GM12891 (cell line): ENCODE data around the gene ZAP70.

Experiments used
- PAX5 ChIP-seq: IDR thresholded peaks from 2 replicates; pipeline ENCODE4 v1.6.1; 2011; ENCODE audit warnings: low read length, moderate library complexity, mild to moderate bottlenecking; ENCODE audit not compliant: insufficient read depth, severe bottlenecking
- POLR2A ChIP-seq: IDR thresholded peaks from 2 replicates; pipeline ENCODE4 v1.6.1; 2011; ENCODE audit warnings: low read depth, low read length, control low read depth
- POLR2AphosphoS5 ChIP-seq: IDR thresholded peaks from 2 replicates; pipeline ENCODE4 v1.6.1; 2011; ENCODE audit warnings: low read depth, low read length, control low read depth
- POU2F2 ChIP-seq: IDR thresholded peaks from 2 replicates; pipeline ENCODE4 v1.6.1; 2011; ENCODE audit warnings: low read depth, mild to moderate bottlenecking, control low read depth, low read length, moderate library complexity
- SPI1 ChIP-seq: IDR thresholded peaks from 2 replicates; pipeline ENCODE4 v1.6.1; 2011; ENCODE audit warnings: low read depth, low read length, control low read depth
- TAF1 ChIP-seq: IDR thresholded peaks from 2 replicates; pipeline ENCODE4 v1.6.1; 2011; ENCODE audit warnings: low read depth, low read length, control low read depth

DNA sequence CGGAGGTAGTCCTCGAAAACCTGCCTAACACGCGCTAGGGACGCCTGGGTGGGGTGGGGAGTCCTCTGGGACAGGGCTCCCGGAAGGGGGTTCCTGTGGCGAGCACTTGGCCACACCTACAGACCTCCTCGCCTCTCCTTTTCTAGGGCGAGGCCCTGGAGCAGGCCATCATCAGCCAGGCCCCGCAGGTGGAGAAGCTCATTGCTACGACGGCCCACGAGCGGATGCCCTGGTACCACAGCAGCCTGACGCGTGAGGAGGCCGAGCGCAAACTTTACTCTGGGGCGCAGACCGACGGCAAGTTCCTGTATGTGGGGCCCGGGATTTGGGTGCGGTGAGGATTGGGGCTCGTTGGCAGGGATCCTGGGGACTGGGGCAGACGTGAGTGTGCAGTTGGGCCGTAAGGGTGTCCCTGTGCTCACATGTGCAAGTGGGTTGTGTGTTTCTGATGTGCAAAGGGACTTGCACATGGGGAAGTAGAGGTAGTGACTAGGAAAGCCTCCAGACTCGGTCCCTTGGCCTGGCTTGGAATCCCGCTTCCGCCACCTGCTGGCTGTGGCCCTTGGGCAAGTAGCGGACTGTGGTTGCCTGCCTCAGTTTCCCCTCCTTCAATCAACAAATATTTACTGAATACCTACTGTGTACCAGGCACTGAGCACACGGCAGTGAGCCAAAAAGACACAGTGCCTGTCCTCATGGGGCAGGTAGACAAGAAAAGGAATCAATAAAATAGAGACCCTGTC, 11.7 kb downstream of the ZAP70 start:
- no peak for TF ChIP-seq POLR2AphosphoS5
- no peak for TF ChIP-seq POLR2A
- TF ChIP-seq TAF1: no peak
- TF ChIP-seq PAX5: no peak
- TF ChIP-seq SPI1: no peak
- no peak for TF ChIP-seq POU2F2
